DOHH2 (cell line): ENCODE measurements around the gene ICAM1.

Source experiments
- H3F3A ChIP-seq: fragments of 200-600 bp; sonication (generic), shearing (Covaris generic); 2 replicates; pipeline ENCODE4 v1.6.0; 2016; ENCODE audit warnings: antibody characterized with exemption, mild to moderate bottlenecking; ENCODE audit not compliant: control insufficient read depth, insufficient read depth
- H3K27ac ChIP-seq: fragments of 200-600 bp; sonication (generic); 2 replicates; pipeline ENCODE4 v1.5.1; 2014; ENCODE audit warnings: low read depth, mild to moderate bottlenecking, low read length, moderate library complexity
- H3K27me3 ChIP-seq: fragments of 200-600 bp; sonication (generic); 2 replicates; pipeline ENCODE4 v1.6.1; 2014; ENCODE audit warnings: mild to moderate bottlenecking, low read length, mixed read lengths; ENCODE audit not compliant: control insufficient read depth
- H3K36me3 ChIP-seq: fragments of 200-600 bp; sonication (generic); 2 replicates; pipeline ENCODE4 v1.6.1; 2014; ENCODE audit warnings: mild to moderate bottlenecking, low read length, moderate library complexity, mixed read lengths; ENCODE audit not compliant: control insufficient read depth
- H3K4me1 ChIP-seq: fragments of 200-600 bp; sonication (generic); 2 replicates; pipeline ENCODE4 v1.6.1; 2014; ENCODE audit warnings: mild to moderate bottlenecking, low read length, mixed read lengths; ENCODE audit not compliant: control insufficient read depth
- H3K4me2 ChIP-seq: fragments of 200-600 bp; sonication (generic); 2 replicates; pipeline ENCODE4 v1.6.0; 2014; ENCODE audit warnings: mild to moderate bottlenecking, low read length, moderate library complexity
- H3K4me3 ChIP-seq: fragments of 200-600 bp; sonication (generic); 2 replicates; pipeline ENCODE4 v1.5.1; 2014; ENCODE audit warnings: mild to moderate bottlenecking, low read length, mixed read lengths
- H3K79me2 ChIP-seq: fragments of 200-600 bp; sonication (generic); 2 replicates; pipeline ENCODE4 v1.6.1; 2014; ENCODE audit warnings: mild to moderate bottlenecking, low read length, mixed read lengths; ENCODE audit not compliant: control insufficient read depth
- H3K9me2 ChIP-seq: fragments of 200-600 bp; sonication (generic); replicated peaks from 2 replicates; pipeline ENCODE4 v1.6.1; 2014; ENCODE audit warnings: mild to moderate bottlenecking, low read length, mixed read lengths; ENCODE audit not compliant: control insufficient read depth
- H3K9me3 ChIP-seq: fragments of 200-600 bp; sonication (generic); 2 replicates; pipeline ENCODE4 v1.6.1; 2014; ENCODE audit warnings: antibody characterized with exemption, low read length, mixed read lengths; ENCODE audit not compliant: control insufficient read depth, insufficient read depth
- H4K20me1 ChIP-seq: fragments of 200-600 bp; sonication (generic); 2 replicates; pipeline ENCODE4 v1.6.0; 2014; ENCODE audit warnings: low read depth, mild to moderate bottlenecking, antibody characterized with exemption, low read length, moderate library complexity; ENCODE audit not compliant: control insufficient read depth, insufficient read depth
- EZH2phosphoT487 ChIP-seq: fragments of 200-600 bp; sonication (generic); IDR thresholded peaks from 2 replicates; pipeline ENCODE4 v1.6.1; 2017; ENCODE audit warnings: borderline replicate concordance, mild to moderate bottlenecking, antibody characterized with exemption, low read length, moderate library complexity, mixed read lengths
- TF ChIP-seq, protein P1 (sequence below): fragments of 200-600 bp; sonication (generic); IDR thresholded peaks from one replicate; pipeline ENCODE4 v1.5.1; 2014; ENCODE audit warnings: antibody characterized with exemption, mild to moderate bottlenecking, low read depth, low read length; ENCODE audit not compliant: poor library complexity, severe bottlenecking

ICAM1 gene

DNA sequence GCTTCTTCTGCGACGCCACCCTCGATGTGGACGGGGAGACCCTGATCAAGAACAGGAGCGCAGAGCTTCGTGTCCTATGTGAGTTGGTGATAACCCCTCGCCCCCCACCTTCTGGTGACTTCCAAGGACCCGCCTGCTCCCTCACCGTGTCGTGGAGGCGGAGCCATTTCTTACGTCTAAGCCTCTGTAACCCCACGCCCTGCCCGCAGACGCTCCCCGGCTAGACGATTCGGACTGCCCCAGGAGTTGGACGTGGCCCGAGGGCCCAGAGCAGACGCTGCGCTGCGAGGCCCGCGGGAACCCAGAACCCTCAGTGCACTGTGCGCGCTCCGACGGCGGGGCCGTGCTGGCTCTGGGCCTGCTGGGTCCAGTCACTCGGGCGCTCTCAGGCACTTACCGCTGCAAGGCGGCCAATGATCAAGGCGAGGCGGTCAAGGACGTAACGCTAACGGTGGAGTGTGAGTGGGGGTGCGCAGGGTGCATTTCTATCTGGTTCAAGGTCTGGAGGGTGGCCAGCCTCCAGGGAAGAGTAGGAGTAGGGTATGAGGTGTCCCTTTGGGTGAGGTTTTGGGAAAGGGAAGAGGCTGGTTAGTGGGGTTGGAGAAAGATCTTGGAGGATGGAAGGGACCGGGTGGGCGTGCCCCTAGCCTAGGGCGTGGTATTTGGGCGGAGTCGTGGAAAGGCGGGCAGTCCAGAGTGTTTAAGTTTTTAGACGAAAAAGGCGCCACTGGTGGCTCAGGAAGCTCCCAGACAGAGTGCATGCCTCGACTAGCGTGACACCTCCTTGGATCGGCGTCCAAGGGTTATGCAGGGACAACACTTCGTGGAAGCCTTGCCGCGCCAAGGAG is 22.1 kb downstream of the ICAM1 start:
- H3K36me3 ChIP-seq: no peaks in the 10 kb centered on the region; the same call in 1 of the 2 replicates
- peak overlapping the region; percentile 95 for H3K4me2 ChIP-seq
- H3K9me2 ChIP-seq: no peaks in the 10 kb centered on the region
- no peak overlapping the region for H3K27ac ChIP-seq
- H4K20me1 ChIP-seq: no peaks in the 10 kb centered on the region
- H3F3A ChIP-seq: no peaks in the 10 kb centered on the region
- H3K9me3 ChIP-seq: no peaks in the 10 kb centered on the region
- H3K4me3 ChIP-seq: peak overlapping the region; percentile 81
- peaks cover 60% of the 10 kb centered on the region for H3K4me1 ChIP-seq
- TF ChIP-seq EZH2phosphoT487: no peak
- TF ChIP-seq, protein P1, sequence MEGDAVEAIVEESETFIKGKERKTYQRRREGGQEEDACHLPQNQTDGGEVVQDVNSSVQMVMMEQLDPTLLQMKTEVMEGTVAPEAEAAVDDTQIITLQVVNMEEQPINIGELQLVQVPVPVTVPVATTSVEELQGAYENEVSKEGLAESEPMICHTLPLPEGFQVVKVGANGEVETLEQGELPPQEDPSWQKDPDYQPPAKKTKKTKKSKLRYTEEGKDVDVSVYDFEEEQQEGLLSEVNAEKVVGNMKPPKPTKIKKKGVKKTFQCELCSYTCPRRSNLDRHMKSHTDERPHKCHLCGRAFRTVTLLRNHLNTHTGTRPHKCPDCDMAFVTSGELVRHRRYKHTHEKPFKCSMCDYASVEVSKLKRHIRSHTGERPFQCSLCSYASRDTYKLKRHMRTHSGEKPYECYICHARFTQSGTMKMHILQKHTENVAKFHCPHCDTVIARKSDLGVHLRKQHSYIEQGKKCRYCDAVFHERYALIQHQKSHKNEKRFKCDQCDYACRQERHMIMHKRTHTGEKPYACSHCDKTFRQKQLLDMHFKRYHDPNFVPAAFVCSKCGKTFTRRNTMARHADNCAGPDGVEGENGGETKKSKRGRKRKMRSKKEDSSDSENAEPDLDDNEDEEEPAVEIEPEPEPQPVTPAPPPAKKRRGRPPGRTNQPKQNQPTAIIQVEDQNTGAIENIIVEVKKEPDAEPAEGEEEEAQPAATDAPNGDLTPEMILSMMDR: no peak
- H3K27me3 ChIP-seq: peaks cover 27% of the 10 kb centered on the region
- H3K79me2 ChIP-seq: no peaks in the 10 kb centered on the region

DNA sequence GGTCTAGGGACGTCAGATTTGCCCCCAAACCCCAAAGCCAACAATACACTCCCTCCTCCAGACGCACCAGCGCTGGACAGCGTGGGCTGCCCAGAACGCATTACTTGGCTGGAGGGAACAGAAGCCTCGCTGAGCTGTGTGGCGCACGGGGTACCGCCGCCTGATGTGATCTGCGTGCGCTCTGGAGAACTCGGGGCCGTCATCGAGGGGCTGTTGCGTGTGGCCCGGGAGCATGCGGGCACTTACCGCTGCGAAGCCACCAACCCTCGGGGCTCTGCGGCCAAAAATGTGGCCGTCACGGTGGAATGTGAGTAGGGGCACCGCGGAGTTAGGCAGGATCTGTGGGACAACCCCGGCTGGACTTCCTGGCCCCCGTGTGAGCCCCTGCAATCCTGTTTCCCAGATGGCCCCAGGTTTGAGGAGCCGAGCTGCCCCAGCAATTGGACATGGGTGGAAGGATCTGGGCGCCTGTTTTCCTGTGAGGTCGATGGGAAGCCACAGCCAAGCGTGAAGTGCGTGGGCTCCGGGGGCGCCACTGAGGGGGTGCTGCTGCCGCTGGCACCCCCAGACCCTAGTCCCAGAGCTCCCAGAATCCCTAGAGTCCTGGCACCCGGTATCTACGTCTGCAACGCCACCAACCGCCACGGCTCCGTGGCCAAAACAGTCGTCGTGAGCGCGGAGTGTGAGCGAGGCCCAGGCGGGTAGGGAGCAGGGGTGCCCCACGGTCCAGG is 22.9 kb downstream of the ICAM1 start:
- H3F3A ChIP-seq: no peaks in the 10 kb centered on the region
- no peaks in the 10 kb centered on the region for H4K20me1 ChIP-seq
- H3K9me2 ChIP-seq: no peaks in the 10 kb centered on the region
- no peaks in the 10 kb centered on the region; the same call in 1 of the 2 replicates for H3K36me3 ChIP-seq
- H3K27me3 ChIP-seq: peaks cover 27% of the 10 kb centered on the region
- H3K4me1 ChIP-seq: peaks cover 52% of the 10 kb centered on the region
- H3K79me2 ChIP-seq: no peaks in the 10 kb centered on the region
- no peaks in the 10 kb centered on the region for H3K9me3 ChIP-seq
- TF ChIP-seq, protein P1: no peak
- no peak for TF ChIP-seq EZH2phosphoT487
- no peak overlapping the region for H3K27ac ChIP-seq
- H3K4me2 ChIP-seq: no peak overlapping the region
- H3K4me3 ChIP-seq: no peak overlapping the region

DNA sequence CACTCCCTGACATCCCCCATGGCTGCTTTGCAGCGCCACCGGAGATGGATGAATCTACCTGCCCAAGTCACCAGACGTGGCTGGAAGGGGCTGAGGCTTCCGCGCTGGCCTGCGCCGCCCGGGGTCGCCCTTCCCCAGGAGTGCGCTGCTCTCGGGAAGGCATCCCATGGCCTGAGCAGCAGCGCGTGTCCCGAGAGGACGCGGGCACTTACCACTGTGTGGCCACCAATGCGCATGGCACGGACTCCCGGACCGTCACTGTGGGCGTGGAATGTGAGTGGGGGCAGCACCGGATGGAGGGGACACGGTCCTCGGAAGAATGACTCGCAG is 23.4 kb downstream of the ICAM1 start:
- Histone ChIP-seq H3K27me3 (peaks cover 27% of the 10 kb centered on the region), H4K20me1 (no peaks in the 10 kb centered on the region), H3K4me2 (no peak overlapping the region), H3K4me1 (peaks cover 47% of the 10 kb centered on the region), H3K79me2 (no peaks in the 10 kb centered on the region), H3K36me3 (no peaks in the 10 kb centered on the region; the same call in 1 of the 2 replicates), H3K9me3 (no peaks in the 10 kb centered on the region), H3K27ac (no peak overlapping the region), H3K9me2 (no peaks in the 10 kb centered on the region), H3K4me3 (no peak overlapping the region), H3F3A (no peaks in the 10 kb centered on the region)
- TF ChIP-seq EZH2phosphoT487: no peak
- TF ChIP-seq, protein P1: no peak
